ENCODE data around the gene ASCC1.

Gene ASCC1

GRCh38 chr10:72146071-72146470, 70.0 kb downstream of the ASCC1 start:
- Histone ChIP-seq H3K27me3 (replicated peaks; ENCODE audit: insufficient read depth, low read length) (no peaks in the 10 kb centered on the region), H3F3A (ENCODE audit: insufficient read depth, low read length) (no peaks in the 10 kb centered on the region), H3K36me3 (replicated peaks; ENCODE audit: insufficient read depth, low read length) (no peaks in the 10 kb centered on the region), H3K4me2 (ENCODE audit: low read depth, low read length) (no peak overlapping the region), H3K79me2 (ENCODE audit: low read length) (no peaks in the 10 kb centered on the region), H3K9me3 (replicated peaks; ENCODE audit: insufficient read depth, low read length) (no peaks in the 10 kb centered on the region), H3K27ac (ENCODE audit: low read length) (no peak overlapping the region), H2AFZ (ENCODE audit: low read length) (no peak overlapping the region), H4K20me1 (ENCODE audit: insufficient read depth, low read length) (no peaks in the 10 kb centered on the region), H3K4me3 (ENCODE audit: low read length) (no peak overlapping the region), H3K9me2 (replicated peaks; ENCODE audit: insufficient read depth, low read length) (no peaks in the 10 kb centered on the region), H3K9ac (ENCODE audit: low read length) (no peak overlapping the region), H3K4me1 (ENCODE audit: low read length) (no peaks in the 10 kb centered on the region)
- TF ChIP-seq EZH2phosphoT487 (IDR thresholded peaks at IDR 0.05; ENCODE audit: low read length) (no peak), EZH2 (optimal IDR thresholded peaks at IDR 0.05; ENCODE audit: low read depth, low read length) (no peak), CTCF (IDR thresholded peaks at IDR 0.05; ENCODE audit: low read length) (no peak)
- DNase-seq: no peak

GRCh38 chr10:72145657-72146056, 70.4 kb downstream of the ASCC1 start:
- H3K9me3 ChIP-seq (replicated peaks; ENCODE audit: insufficient read depth, low read length): no peaks in the 10 kb centered on the region
- no peak overlapping the region for H3K27ac ChIP-seq (ENCODE audit: low read length)
- H4K20me1 ChIP-seq (ENCODE audit: insufficient read depth, low read length): no peaks in the 10 kb centered on the region
- H3K9me2 ChIP-seq (replicated peaks; ENCODE audit: insufficient read depth, low read length): no peaks in the 10 kb centered on the region
- no peaks in the 10 kb centered on the region for H3K79me2 ChIP-seq (ENCODE audit: low read length)
- DNase-seq: no peak
- no peaks in the 10 kb centered on the region for H3K4me1 ChIP-seq (ENCODE audit: low read length)
- no peaks in the 10 kb centered on the region for H3K36me3 ChIP-seq (replicated peaks; ENCODE audit: insufficient read depth, low read length)
- no peak for TF ChIP-seq EZH2 (optimal IDR thresholded peaks at IDR 0.05; ENCODE audit: low read depth, low read length)
- TF ChIP-seq CTCF (IDR thresholded peaks at IDR 0.05; ENCODE audit: low read length): no peak
- TF ChIP-seq EZH2phosphoT487 (IDR thresholded peaks at IDR 0.05; ENCODE audit: low read length): no peak
- H3F3A ChIP-seq (ENCODE audit: insufficient read depth, low read length): no peaks in the 10 kb centered on the region
- no peak overlapping the region for H3K9ac ChIP-seq (ENCODE audit: low read length)
- H3K27me3 ChIP-seq (replicated peaks; ENCODE audit: insufficient read depth, low read length): no peaks in the 10 kb centered on the region
- no peak overlapping the region for H2AFZ ChIP-seq (ENCODE audit: low read length)
- no peak overlapping the region for H3K4me2 ChIP-seq (ENCODE audit: low read depth, low read length)
- no peak overlapping the region for H3K4me3 ChIP-seq (ENCODE audit: low read length)

- Histone ChIP-seq H3K4me1 (ENCODE audit: low read length) (no peaks in the 10 kb centered on the region), H3K9me2 (replicated peaks; ENCODE audit: insufficient read depth, low read length) (no peaks in the 10 kb centered on the region), H3K36me3 (replicated peaks; ENCODE audit: insufficient read depth, low read length) (no peaks in the 10 kb centered on the region), H3K4me3 (ENCODE audit: low read length) (no peak overlapping the region), H4K20me1 (ENCODE audit: insufficient read depth, low read length) (no peaks in the 10 kb centered on the region), H3K9me3 (replicated peaks; ENCODE audit: insufficient read depth, low read length) (no peaks in the 10 kb centered on the region), H3K79me2 (ENCODE audit: low read length) (no peaks in the 10 kb centered on the region), H3K9ac (ENCODE audit: low read length) (no peak overlapping the region), H3K27me3 (replicated peaks; ENCODE audit: insufficient read depth, low read length) (no peaks in the 10 kb centered on the region), H3F3A (ENCODE audit: insufficient read depth, low read length) (no peaks in the 10 kb centered on the region), H2AFZ (ENCODE audit: low read length) (no peak overlapping the region), H3K27ac (ENCODE audit: low read length) (no peak overlapping the region), H3K4me2 (ENCODE audit: low read depth, low read length) (no peak overlapping the region)
- TF ChIP-seq EZH2 (optimal IDR thresholded peaks at IDR 0.05; ENCODE audit: low read depth, low read length): no peak
- TF ChIP-seq EZH2phosphoT487 (IDR thresholded peaks at IDR 0.05; ENCODE audit: low read length): no peak
- TF ChIP-seq CTCF (IDR thresholded peaks at IDR 0.05; ENCODE audit: low read length): no peak
- no peak for DNase-seq
Measured at GRCh38 chr10:72140850-72141249, 75.2 kb downstream of the ASCC1 start.
